ENCODE data around the gene NUDT22.
"Not testable (repeated sequence)": the region's sequence is repeated elsewhere in the genome, so short reads cannot be mapped to it uniquely, and the experiment has no call there.

Gene NUDT22

DNA sequence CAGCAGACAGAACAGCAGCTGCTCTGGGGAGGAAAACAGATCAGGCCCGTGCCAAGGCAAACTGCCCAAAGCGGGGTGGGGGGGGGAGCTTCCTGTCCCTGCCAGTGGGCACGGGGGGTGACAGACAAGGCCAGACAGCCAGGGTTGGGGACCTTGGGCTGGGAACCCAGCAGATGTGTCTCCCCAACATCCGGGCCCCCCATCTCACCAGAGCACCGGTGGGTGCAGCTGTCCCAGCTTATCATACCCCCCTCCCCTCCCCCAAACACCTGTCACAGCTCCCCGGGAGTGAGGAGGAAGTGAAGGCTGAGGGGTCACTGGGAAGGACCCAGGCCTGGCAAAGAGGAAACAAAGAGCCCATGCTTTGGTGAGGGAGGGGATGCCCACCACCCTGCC is 19.3 kb downstream of the NUDT22 start:
- DNase-seq, result no peak

DNA sequence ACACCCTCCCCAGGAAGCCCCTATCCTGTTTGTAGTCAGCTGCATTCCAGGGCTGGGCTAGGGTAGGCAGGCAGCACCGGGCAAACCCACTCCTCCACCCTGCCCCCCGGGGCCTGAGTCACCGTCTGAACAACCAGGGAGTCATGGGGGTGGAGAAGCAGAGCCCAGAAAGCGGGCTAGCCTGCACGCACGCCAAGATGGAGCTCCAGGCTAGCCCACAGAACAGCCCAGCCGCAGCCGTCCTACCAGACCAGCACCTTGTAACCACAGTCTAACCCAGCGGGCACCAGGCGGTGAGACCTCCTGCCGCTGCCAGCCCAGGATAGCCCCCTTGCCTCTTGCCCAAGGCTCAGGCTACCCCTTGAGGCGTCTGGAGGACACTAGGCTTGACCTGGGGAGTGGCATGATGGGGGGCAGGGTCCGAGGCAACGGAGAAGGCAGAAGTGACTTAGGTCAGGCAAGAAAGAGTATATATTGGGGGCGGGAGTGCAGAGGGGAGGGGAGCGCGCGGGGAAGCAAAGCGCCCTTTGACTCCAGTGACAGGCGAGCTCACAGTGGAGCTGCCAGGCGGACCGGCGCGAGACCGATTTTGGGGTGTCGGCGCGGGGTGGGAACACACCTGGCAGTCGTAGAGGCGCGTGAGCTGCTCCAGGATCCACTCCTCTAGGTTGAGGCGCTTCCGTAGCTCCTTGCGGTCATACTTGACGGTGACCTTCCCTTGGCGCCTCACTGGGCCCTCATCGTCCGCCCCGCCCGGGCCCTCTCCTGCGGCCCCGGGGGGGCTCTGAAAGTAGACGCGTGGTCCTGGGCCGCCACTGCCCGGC is 19.9 kb downstream of the NUDT22 start:
- peak; percentile 87 for DNase-seq

DNA sequence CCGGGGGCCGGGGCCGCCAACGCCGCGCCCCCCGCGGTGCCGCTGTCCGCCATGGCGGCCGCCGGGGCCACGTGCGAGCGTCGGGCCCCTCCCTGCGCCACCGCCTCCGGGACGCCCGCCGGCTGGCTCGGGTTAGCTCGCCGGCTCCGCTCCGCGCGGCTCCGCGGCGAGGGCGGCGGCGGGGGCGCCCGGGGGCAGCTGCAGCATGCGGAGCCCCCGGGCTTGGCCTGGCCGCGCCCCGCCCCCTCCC is 20.5 kb downstream of the NUDT22 start:
- not testable (repeated sequence) for DNase-seq

DNA sequence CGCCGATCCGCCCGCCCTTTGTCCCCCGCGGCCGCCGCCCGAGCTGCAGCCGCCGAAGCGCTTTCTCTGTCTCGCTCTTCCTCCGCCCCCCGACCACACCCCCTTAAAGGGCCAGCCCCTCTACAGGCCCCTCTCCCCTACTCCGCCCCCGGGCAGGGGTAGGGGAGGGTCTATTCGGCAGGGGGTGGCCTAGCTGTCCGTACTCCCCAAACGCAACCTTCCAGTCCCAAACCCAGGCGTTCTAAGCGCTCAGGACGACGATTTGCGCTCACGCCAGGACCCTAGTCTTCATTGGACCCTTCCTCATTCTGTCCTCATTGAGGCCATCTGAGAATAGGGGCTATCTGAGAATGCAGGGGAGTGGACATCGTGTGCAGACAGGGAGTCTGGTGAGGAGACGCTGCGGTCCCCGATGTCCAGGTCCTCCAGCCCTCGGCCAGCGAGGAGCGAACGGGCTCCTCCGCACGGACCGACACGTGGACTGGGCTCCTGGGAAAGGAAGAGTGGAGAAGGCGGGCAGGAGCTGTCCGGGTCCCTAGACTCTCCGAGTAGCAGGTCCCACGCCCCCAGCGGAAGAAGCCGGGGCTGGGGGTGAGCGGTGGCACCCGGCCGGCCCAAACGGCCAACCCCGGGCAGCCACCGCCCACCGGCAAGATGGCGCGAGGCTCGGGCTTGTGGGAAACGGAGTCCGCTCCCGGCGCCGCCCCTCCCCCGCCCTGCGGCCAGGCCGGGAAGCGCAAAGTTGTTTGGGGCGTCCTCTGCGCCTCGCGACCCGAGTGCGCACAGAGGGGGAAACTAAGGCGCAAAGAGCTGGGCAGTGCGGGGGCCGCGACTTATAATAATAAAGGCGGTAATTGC is 21.0 kb downstream of the NUDT22 start, which contains the start of gene PPP1R14B:
PPP1R14B (minus strand) TSS at position 73 of the 858 bp plus-strand sequence. CDS start 270 bp downstream, outside the sequence.
- peak; percentile 89 for DNase-seq

- no peak for DNase-seq
Observed at GRCh38 chr11:64247729-64248531, 21.9 kb downstream of the NUDT22 start.

DNA sequence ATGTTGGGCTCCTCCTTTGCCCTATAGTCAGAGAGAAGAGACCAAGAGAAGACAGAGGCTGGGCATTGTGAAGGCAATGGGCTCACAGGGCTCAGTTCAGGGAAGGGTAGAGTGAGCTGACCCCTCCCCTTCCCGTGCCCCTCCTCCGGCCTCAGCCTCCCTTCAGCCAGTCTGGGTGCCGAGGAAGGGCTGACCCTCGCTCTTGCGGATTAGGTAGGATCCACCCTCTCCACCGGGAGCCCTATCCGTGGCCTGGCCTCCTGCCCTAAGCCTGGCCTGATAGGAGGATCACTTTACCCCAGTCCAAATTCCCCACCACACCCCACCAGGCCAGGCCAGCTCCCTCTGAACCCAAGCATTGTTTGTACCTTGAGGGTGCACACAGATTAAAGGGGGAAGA is 22.5 kb downstream of the NUDT22 start:
- no peak for DNase-seq

- no peak for DNase-seq
Observed at GRCh38 chr11:64249038-64249437, 23.0 kb downstream of the NUDT22 start.

GRCh38 chr11:64249563-64250414 is 23.7 kb downstream of the NUDT22 start:
- DNase-seq, result no peak

DNA sequence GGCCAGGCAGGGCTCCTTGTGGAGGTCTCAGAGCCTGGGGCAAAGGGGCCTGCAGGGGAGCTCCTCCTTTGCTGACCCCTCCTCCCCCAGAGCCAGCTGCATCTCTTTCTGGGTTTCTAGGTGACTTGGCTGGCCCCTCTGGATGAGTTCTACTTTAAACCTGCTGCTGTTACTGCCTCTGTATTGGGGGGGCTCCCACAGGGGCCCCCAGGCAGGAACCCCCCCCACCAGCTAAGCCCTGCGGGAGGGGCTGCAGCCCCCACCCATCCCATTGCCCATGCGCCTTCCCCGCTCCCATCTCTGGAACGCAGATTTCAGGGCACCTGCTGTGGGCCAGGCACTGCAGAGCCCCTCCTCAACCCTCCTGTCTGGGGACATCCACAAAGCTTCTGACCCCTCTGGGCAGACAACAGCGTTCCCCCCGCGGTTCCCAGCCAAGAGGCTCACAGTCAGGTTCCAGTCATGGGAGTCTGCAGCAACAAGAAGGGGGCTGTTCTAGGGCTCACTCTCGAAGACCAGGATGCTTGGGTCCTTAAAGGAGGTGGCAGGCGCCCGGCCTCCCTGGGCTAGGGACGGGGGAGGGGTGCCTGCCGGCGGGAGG is 24.4 kb downstream of the NUDT22 start:
- DNase-seq, result no peak

- DNase-seq, result peak; percentile 52
Observed at GRCh38 chr11:64251016-64251752, 25.1 kb downstream of the NUDT22 start, which contains the start of gene PLCB3. TSS of gene PLCB3 (plus strand) at chr11:64251530. CDS start at chr11:64251650, 120 bp downstream.

DNA sequence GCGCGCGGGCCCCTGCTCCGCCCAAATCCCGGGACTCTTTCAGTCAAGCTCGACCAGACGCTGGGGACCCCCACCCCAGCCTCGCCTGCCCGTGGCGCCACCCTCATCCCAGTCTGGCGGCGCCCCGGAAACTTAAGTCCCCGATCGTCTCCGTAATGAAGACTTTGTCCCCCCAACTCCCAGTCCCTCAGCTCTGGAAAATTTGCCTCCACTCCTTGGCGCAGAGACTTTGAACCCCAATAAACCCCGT is 25.6 kb downstream of the NUDT22 start:
- DNase-seq, result no peak

GRCh38 chr11:64252003-64252872 is 26.2 kb downstream of the NUDT22 start:
- DNase-seq, result peak; percentile 32

GRCh38 chr11:64253043-64253442 is 27.0 kb downstream of the NUDT22 start:
- no peak for DNase-seq

DNA sequence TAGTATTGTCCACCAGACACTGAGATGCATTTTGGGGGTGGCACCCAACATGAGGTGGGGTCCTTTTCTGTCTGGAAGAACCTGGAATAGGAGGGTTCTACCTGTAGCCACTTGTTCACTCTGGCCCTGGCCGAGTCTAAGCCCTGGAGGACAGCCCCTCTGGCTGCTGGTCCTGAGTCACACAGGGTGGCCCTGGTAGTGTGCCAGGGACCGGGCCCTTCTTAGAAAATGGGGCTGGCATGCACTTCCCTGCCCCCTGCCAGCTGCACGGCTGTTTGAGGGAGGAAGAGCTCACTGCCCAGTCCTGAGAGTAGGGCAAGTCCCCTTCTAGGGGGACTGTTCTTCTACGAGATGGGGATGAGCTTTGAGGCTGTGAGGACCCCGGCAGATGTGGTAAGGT is 27.4 kb downstream of the NUDT22 start:
- DNase-seq, result no peak

DNA sequence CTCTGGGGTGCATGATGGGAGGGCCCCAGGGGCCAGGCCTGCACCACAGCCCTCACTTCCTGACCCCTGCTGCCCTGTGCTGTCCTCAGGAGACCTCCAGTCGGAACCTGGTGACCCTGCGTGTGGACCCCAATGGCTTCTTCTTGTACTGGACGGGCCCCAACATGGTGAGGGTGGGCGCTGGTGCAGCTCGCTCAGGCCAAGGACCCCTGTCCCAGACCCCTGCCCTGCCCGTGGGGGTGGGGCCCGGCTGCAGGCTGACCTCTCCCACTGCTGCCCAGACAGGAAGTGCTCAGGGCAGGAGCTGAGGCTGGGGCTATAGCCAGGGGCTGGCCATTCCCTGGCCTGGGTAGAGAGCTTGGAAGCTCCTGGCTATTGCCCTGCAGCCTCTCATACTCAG is 28.3 kb downstream of the NUDT22 start:
- no peak for DNase-seq

GRCh38 chr11:64255135-64256128 is 29.4 kb downstream of the NUDT22 start:
- DNase-seq, result no peak

GRCh38 chr11:64256300-64256699 is 30.2 kb downstream of the NUDT22 start:
- DNase-seq, result no peak

DNA sequence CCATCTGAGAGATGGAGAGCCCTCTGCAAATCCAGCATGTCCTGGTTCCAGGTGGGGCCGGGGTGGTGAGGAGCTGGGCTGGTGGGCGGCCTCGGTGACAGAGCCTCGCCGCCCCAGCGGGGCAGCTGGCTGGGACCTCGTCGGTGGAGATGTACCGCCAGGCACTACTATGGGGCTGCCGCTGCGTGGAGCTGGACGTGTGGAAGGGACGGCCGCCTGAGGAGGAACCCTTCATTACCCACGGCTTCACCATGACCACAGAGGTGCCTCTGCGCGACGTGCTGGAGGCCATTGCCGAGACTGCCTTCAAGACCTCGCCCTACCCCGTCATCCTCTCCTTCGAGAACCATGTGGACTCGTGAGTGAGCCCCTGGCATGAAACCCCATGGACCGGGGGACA is 32.3 kb downstream of the NUDT22 start:
- no peak for DNase-seq

DNA sequence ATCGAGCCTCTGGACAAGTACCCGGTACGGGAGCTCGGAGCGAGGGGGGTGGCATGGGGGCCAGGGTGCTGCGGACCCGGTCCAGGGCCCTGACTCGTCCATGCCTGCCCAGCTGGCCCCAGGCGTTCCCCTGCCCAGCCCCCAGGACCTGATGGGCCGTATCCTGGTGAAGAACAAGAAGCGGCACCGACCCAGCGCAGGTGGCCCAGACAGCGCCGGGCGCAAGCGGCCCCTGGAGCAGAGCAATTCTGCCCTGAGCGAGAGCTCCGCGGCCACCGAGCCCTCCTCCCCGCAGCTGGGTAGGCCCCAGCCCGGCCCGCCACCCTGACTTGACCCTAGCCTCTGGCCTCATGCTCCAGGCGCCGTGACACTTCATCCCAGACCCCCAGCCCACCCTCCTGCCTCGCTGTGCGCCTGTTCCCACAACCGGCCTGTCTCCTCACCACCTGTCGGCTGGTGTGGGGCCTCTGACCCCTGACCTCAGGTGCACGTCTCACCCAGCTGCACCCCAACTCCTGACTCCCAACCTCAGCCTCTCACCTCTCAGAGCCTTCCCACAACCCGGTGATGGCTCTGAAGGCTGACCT is 33.0 kb downstream of the NUDT22 start:
- DNase-seq, result no peak
